ENCODE measurements around the gene MMRN1. TPM values are rescaled to one million over a fixed set of nuclear protein-coding genes. Genes with fewer than 3 reads are reported as not detected.
A peak's percentile ranks its signal among the peaks of the same experiment; 100 is the strongest.

MMRN1 gene
- total RNA-seq, 1 donor: not detected

DNA sequence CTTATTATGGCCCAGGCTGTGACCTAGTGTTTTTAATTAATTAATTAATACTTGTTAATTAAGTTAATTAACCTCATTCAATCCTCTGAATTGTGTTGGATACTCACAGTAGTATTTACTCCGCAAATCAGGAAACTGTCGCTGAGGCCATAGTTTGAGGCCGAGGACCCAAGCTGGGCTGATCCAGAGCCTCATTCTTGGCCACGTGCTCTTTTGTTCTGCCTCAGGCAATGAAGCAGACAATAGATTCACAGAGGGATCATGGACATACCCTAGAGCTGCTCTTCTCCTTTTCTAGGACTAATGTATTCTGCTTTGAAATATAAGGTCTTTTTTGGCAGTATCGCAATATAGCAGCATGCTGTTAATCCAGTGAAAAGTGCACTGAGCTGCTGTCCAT, 33.7 kb upstream of the MMRN1 start:
- Histone ChIP-seq H4K20me1 (ENCODE audit: insufficient read depth, low read length) (no peaks in the 10 kb centered on the region), H3K4me3 (ENCODE audit: insufficient read depth, low read length) (no peak overlapping the region), H3K4me1 (ENCODE audit: insufficient read depth, low read length) (no peaks in the 10 kb centered on the region), H3K79me2 (ENCODE audit: insufficient read depth, low read length) (no peaks in the 10 kb centered on the region), H3K27ac (ENCODE audit: low read depth, low read length) (no peak overlapping the region), H3K27me3 (ENCODE audit: insufficient read depth, low read length) (no peaks in the 10 kb centered on the region), H3K9me3 (ENCODE audit: low read depth, low read length) (no peaks in the 10 kb centered on the region), H2AFZ (ENCODE audit: low read length) (no peak overlapping the region), H3K36me3 (ENCODE audit: insufficient read depth, low read length) (no peaks in the 10 kb centered on the region), H3K4me2 (ENCODE audit: insufficient read depth, low read length) (no peak overlapping the region)
- TF ChIP-seq, protein P1, sequence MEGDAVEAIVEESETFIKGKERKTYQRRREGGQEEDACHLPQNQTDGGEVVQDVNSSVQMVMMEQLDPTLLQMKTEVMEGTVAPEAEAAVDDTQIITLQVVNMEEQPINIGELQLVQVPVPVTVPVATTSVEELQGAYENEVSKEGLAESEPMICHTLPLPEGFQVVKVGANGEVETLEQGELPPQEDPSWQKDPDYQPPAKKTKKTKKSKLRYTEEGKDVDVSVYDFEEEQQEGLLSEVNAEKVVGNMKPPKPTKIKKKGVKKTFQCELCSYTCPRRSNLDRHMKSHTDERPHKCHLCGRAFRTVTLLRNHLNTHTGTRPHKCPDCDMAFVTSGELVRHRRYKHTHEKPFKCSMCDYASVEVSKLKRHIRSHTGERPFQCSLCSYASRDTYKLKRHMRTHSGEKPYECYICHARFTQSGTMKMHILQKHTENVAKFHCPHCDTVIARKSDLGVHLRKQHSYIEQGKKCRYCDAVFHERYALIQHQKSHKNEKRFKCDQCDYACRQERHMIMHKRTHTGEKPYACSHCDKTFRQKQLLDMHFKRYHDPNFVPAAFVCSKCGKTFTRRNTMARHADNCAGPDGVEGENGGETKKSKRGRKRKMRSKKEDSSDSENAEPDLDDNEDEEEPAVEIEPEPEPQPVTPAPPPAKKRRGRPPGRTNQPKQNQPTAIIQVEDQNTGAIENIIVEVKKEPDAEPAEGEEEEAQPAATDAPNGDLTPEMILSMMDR (IDR thresholded peaks at IDR 0.05; ENCODE audit: extremely low read depth, low read depth, low read length): no peak
- no peak for DNase-seq (ENCODE audit: insufficient read length, low spot score, missing footprints)

DNA sequence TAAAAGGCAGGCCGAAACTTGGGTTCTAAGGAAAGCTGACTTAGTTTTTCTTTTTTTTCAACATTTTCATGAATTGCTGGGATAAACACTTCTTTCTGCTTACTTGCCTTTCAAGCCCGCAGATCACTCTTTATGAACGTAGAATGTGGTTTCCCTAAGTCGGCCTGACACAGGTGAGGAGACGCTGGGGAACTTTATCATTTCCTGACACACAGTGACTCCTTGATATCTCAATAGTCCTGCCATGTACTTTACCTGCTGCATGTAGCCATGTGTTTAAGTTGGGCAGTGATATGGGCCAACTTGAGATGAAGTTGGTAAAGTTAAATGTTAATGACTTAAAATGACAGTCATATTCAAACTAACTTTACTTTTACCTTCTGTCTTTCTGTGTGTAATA, 31.1 kb upstream of the MMRN1 start:
- no peak overlapping the region for H3K4me2 ChIP-seq (ENCODE audit: insufficient read depth, low read length)
- no peak for DNase-seq (ENCODE audit: insufficient read length, low spot score, missing footprints)
- no peaks in the 10 kb centered on the region for H3K36me3 ChIP-seq (ENCODE audit: insufficient read depth, low read length)
- H3K27me3 ChIP-seq (ENCODE audit: insufficient read depth, low read length): no peaks in the 10 kb centered on the region
- no peak overlapping the region for H3K4me3 ChIP-seq (ENCODE audit: insufficient read depth, low read length)
- H3K27ac ChIP-seq (ENCODE audit: low read depth, low read length): no peak overlapping the region
- no peaks in the 10 kb centered on the region for H3K4me1 ChIP-seq (ENCODE audit: insufficient read depth, low read length)
- no peaks in the 10 kb centered on the region for H3K9me3 ChIP-seq (ENCODE audit: low read depth, low read length)
- H4K20me1 ChIP-seq (ENCODE audit: insufficient read depth, low read length): no peaks in the 10 kb centered on the region
- H3K79me2 ChIP-seq (ENCODE audit: insufficient read depth, low read length): no peaks in the 10 kb centered on the region
- no peak overlapping the region for H2AFZ ChIP-seq (ENCODE audit: low read length)
- TF ChIP-seq, protein P1 (IDR thresholded peaks at IDR 0.05; ENCODE audit: extremely low read depth, low read depth, low read length): no peak

DNA sequence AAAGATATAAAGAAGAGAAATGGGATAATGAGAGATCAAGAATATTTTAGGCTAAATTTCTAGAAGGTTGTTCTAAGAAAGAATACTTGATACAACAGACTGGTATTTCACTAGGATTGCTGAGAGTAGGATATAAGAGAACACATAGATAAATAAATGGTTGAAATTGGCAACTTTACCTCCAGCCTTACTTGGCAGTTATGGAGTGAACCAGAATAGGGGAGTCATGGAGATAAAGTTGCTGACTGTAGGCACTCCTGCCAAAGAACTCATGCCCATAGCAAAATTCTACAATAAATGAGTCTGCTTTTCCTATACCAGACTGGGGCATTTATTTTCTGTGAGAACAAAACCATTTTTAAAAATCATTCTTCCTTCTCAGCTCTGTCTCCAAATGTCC, 26.4 kb upstream of the MMRN1 start:
- Histone ChIP-seq H2AFZ (ENCODE audit: low read length) (no peak overlapping the region), H3K4me3 (ENCODE audit: insufficient read depth, low read length) (no peak overlapping the region), H4K20me1 (ENCODE audit: insufficient read depth, low read length) (no peaks in the 10 kb centered on the region), H3K27ac (ENCODE audit: low read depth, low read length) (no peak overlapping the region), H3K4me1 (ENCODE audit: insufficient read depth, low read length) (no peaks in the 10 kb centered on the region), H3K4me2 (ENCODE audit: insufficient read depth, low read length) (no peak overlapping the region), H3K36me3 (ENCODE audit: insufficient read depth, low read length) (no peaks in the 10 kb centered on the region), H3K9me3 (ENCODE audit: low read depth, low read length) (no peaks in the 10 kb centered on the region), H3K27me3 (ENCODE audit: insufficient read depth, low read length) (no peaks in the 10 kb centered on the region), H3K79me2 (ENCODE audit: insufficient read depth, low read length) (no peaks in the 10 kb centered on the region)
- peak; percentile 42 for DNase-seq (ENCODE audit: insufficient read length, low spot score, missing footprints)
- TF ChIP-seq, protein P1 (IDR thresholded peaks at IDR 0.05; ENCODE audit: extremely low read depth, low read depth, low read length): no peak

GRCh38 chr4:89868999-89869589, 25.6 kb upstream of the MMRN1 start:
- no peaks in the 10 kb centered on the region for H3K4me1 ChIP-seq (ENCODE audit: insufficient read depth, low read length)
- TF ChIP-seq, protein P1 (IDR thresholded peaks at IDR 0.05; ENCODE audit: extremely low read depth, low read depth, low read length): peak; percentile 51
- H3K27me3 ChIP-seq (ENCODE audit: insufficient read depth, low read length): no peaks in the 10 kb centered on the region
- no peaks in the 10 kb centered on the region for H4K20me1 ChIP-seq (ENCODE audit: insufficient read depth, low read length)
- no peaks in the 10 kb centered on the region for H3K36me3 ChIP-seq (ENCODE audit: insufficient read depth, low read length)
- H3K4me2 ChIP-seq (ENCODE audit: insufficient read depth, low read length): no peak overlapping the region
- H3K27ac ChIP-seq (ENCODE audit: low read depth, low read length): no peak overlapping the region
- DNase-seq (ENCODE audit: insufficient read length, low spot score, missing footprints): peak; percentile 11
- no peak overlapping the region for H2AFZ ChIP-seq (ENCODE audit: low read length)
- H3K9me3 ChIP-seq (ENCODE audit: low read depth, low read length): no peaks in the 10 kb centered on the region
- H3K79me2 ChIP-seq (ENCODE audit: insufficient read depth, low read length): no peaks in the 10 kb centered on the region
- H3K4me3 ChIP-seq (ENCODE audit: insufficient read depth, low read length): no peak overlapping the region

Data from osteoblast (primary cell).